HG02588 (cell line): Measurements from ENCODE around the gene OR2H2.

Experiments
- ATAC-seq: cut with Tn5 transposase; IDR thresholded peaks from one replicate; pipeline ENCODE4 v1.9.1; 2021; ENCODE audit warnings: mild to moderate bottlenecking, moderate library complexity; ENCODE audit not compliant: unreplicated experiment

The OR2H2 gene

GRCh38 chr6:29628419-29629281, 43.7 kb downstream of the OR2H2 start:
- ATAC-seq, result no peak

- no peak for ATAC-seq
These were observed 44.6 kb downstream of the OR2H2 start for GRCh38 chr6:29629571-29629970.

- no peak for ATAC-seq
These were observed 45.4 kb downstream of the OR2H2 start for GRCh38 chr6:29630315-29630714.

GRCh38 chr6:29631209-29631810, 46.4 kb downstream of the OR2H2 start:
- no peak for ATAC-seq

GRCh38 chr6:29631860-29632731, 47.2 kb downstream of the OR2H2 start:
- ATAC-seq, result no peak

GRCh38 chr6:29632789-29633533, 48.0 kb downstream of the OR2H2 start, which contains the start of gene GABBR1:
Gene GABBR1, minus strand, starts transcription at chr6:29633183. Its CDS starts 798 bp downstream, at chr6:29632385.
- no peak for ATAC-seq

GRCh38 chr6:29633534-29633905, 48.6 kb downstream of the OR2H2 start:
- ATAC-seq, result no peak

GRCh38 chr6:29637247-29637646, 52.3 kb downstream of the OR2H2 start:
- ATAC-seq, result no peak
